Effector CD8-positive, alpha-beta T cell (primary cell): ENCODE data around the gene TTC39C.
"Not testable (repeated sequence)": the region's sequence is repeated elsewhere in the genome, so short reads cannot be mapped to it uniquely, and the experiment has no call there.

ENCODE experiments used
- DNase-seq: peaks from one replicate; lab custom pipeline; 2025; lab: John Stamatoyannopoulos, UW

Gene TTC39C

GRCh38 chr18:24018299-24018886, 3.8 kb downstream of the TTC39C start:
- DNase-seq = no peak

GRCh38 chr18:24019641-24020331, 5.2 kb downstream of the TTC39C start:
- no peak for DNase-seq

DNA sequence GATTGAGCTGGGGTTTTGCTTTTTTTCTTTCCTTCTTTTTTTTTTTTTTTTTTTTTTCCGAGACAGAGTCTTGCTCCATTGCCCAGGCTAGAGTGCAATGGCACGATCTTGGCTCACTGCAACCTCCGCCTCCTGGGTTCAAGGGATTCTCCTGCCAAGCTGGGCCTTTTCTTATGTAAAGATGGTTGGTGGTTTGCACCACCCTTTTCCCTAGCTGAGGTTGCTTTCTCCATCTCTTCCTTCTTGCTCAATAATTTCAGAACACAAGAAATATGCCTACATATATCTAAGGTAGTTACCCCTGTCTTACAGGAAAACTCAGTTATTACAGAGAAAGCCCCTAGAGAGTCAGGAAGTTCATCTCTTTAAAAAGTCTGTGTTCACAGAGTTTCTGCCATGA, 7.0 kb downstream of the TTC39C start:
- no peak for DNase-seq

DNA sequence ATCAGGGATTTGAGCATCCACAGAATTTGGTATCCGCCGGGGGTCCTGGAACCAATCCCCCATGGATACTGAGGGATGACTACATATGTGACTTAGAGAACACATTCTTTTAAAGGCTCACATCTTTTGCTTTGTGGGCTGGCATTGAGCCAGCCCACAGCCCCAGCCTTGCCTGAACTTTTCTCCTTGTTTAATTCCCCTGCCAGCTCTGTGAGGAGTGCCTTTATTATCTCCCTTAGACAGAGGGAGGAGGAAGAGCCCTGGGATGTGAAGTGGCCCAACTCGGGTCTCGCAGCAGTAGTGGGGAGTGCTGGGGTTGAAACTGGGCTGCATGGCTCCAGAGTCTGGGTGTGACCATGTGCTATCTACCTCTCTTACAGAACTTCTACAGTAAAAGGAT, 7.6 kb downstream of the TTC39C start:
- DNase-seq = no peak

DNA sequence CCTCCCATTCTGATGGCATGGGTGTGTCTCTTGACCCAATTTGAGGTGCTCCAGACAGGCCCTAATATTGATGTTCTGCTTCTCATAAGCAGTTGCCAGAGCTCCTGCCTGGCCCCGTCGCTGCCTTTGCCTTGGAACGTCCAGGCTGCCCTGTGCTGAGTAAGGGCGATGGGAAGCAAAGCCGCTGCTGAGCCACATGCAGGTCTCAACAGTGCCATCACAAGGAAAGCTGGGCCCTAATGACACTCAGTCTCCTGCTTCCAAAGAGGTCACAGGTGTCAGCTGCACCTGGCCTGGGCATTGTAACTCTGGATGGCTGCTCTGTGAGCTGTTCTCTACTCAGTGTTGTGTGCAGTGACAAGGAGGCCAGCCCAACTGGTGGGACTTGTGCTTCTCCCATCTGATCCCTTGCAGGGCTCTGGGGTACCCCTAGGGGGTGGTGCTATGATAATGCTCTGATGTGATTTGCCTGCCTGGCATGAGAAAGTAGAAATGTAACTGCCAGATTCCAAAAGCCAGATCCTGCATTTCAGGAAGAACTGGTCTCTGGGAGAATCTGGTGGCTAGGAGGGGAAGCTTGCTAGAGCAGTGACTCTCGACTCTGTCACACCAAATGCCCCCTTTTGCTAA, 8.7 kb downstream of the TTC39C start:
- DNase-seq = no peak

- no peak for DNase-seq
These were observed 9.9 kb downstream of the TTC39C start for GRCh38 chr18:24024425-24024824.

DNA sequence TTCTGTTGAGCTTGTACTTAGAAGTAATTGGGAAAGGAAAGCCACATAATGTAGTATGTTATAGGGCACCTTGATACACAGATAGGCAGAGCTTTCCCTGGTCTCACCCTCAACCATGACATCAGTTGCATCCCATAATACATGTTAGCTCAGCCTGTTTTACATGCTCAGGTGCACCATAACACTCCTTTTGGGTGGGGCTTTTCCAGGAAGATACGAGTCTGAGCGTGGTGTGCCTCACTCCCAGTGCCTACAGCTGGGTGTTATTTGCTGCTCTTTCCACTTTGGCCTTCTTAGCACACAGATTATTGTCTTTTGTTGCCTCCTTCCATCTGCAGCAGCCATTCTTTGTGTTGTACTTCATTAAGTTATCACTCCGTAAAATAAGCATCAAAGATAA, 11.9 kb downstream of the TTC39C start:
- DNase-seq = no peak

- no peak for DNase-seq
These were observed 12.7 kb downstream of the TTC39C start for GRCh38 chr18:24027156-24027827.

DNA sequence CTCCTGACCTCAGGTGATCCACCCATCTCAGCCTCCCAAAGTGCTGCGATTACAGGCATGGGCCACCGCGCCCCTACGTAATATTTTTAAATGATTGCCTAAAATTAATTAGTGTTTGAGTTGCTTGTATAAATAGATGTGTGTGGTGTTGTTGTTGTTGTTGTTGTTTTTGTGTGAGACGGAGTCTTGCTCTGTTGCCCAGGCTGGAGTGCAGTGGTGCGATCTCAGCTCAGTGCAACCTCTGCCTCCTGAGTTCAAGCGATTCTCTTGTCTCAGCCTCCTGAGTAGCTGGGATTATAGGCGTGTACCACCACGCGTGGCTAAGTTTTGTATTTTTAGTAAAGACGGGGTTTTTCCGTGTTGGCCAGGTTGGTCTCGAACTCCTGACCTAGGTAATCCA, 14.4 kb downstream of the TTC39C start:
- not testable (repeated sequence) for DNase-seq

- no peak for DNase-seq
These were observed 16.8 kb downstream of the TTC39C start for GRCh38 chr18:24031318-24031717.

GRCh38 chr18:24031916-24032315, 17.4 kb downstream of the TTC39C start:
- no peak for DNase-seq

DNA sequence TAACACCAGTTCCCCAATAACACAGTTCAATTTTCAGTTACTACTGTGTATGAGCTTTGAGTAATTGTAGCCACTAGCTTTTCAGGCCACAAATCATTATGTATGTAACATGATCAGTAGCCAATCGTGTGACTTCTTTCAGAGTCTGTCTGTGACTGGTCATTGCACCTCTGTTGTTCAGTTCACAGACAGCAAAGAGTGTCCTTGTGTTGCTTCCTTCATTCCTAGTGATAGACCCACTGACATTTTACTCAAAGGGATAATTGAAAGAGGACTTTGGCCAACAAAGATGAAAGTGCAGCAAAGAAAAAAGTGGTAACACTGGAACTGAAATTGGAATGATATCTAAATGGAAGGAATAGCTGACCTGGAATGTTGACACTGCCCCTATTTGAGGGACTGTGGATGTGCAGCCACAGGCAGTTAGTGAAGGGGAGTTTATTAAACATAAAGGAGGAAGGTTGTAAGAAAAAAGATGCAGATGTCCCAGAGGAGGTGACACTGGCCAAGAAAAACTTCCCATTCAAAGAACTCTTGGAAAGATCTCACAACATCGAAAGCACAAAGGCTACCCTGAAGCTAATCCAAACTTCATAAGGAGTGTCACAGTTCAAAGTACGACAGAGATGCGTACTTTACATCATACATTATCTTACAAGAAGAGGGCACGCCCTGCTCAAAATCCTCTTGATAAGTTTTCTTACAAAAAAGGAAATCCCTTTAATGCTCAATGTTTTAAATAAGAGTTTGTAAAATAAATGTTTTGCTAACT, 19.3 kb downstream of the TTC39C start:
- no peak for DNase-seq

DNA sequence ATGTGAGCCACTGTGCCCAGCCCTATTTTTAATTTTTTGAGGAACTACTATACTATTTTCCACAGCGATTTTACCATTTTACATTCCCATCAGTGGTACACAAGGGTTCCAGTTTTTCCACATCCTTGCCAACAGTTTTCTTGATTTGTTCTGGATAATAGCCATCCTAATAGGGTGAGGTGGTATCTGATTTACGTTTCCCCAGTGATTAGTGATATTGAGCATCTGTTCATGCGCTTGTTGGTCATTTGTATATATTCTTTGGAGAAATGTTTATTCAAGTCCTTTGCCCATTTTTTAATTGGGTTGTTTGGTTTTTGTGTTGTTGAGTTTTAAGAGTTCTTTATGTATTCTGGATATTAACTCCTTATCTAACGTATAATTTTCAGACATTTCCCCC, 20.8 kb downstream of the TTC39C start:
- no peak for DNase-seq

DNA sequence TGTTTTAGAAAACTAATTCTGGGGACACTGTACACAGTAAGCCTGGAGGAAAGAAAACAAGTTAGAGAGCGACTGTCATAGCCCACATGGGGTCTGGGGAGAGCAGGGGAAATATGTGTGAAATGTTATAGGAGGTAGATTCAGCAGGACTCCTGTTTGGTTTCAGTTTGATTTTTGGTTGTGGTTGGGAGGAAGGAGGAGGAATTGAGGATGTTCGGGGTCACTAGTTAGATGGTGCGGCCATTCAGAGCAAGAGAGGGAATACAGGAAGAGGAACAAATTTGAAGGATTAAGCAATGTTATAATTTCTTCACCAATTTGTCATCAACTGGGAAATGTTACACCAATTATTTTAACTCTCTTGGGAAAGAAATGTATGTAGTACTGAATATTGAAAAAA, 25.1 kb downstream of the TTC39C start:
- no peak for DNase-seq

DNA sequence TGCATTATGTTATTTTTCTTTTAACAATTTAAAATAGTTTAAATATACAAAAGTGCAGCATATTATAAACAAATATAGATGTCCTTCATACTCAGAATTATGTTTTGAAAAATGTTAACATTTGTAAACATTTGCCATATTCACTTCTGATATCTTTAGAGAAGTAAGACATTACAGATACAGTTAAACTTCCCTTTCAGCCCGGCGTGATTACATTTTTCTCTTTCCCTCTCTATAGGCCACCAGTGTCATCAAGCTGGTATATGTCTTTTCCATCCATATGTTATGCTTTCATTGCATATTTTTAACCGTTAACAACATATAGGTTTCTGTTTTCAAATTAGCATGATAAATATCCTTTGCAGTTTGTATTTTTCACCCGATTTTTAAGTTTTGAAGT, 27.1 kb downstream of the TTC39C start:
- no peak for DNase-seq

- no peak for DNase-seq
These were observed 28.8 kb downstream of the TTC39C start for GRCh38 chr18:24043403-24043802.

GRCh38 chr18:24048261-24048660, 33.7 kb downstream of the TTC39C start:
- DNase-seq = no peak

DNA sequence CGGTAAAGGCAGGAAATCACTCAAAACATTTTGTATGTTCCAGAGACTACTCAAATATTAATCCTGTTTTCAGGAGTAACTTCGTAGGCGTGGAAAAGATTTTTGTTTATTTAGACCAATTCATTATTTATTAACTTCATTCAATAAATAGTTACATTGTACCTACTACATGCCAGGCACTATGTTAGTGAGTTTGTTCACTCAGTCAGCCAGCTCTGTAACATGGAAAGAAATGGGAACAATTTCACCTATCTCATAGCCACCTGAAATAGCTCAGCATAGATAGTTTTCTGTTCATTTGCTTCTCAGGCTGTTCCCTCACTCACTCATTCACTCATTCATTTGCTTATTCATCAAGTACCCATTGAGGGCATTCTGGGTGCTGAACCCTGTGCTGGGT, 34.6 kb downstream of the TTC39C start:
- DNase-seq = no peak

DNA sequence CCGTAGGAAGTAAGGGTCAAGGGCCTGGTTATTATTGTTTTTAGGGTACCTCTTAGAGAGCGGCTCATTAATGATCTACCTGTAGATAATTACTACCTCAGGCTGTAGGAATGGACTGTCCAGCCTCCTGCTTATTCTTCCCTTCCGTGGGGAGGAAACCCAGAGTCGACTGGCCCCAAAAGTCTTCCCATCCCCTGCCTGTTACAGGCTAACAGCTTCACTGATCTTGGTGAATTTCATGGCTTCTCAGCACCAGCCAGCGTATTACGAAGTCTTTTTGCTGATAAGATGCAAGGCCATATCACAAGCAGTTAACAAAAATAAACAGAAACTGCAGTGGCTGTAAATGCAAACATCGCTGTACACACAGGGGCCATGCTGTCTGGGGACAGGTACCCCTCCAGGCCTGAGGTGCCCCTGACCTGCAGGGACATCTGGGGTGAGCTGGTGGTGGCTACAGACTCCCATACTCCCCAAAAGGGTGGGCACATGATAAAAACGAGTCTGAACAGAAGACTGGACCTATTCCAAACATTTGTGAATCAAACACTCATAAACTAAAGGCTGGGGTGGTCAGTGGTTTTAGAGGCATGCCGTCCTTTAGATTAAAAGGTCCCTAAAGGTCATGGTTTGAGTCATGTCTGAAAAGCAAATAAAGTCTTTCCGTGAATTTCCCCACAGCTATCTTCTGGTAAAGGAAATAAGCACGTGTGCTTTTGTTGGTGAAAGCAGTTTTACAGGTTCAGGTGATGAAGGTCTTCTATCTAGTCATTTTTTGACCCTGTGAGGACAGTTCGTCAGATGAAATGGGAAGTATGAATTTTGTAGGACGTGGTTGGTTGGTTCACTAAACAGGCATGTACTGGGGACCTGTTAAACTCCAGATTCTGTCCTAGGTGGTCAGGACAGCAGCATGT, 36.7 kb downstream of the TTC39C start:
- DNase-seq = no peak

GRCh38 chr18:24052053-24052452, 37.5 kb downstream of the TTC39C start:
- DNase-seq = no peak

DNA sequence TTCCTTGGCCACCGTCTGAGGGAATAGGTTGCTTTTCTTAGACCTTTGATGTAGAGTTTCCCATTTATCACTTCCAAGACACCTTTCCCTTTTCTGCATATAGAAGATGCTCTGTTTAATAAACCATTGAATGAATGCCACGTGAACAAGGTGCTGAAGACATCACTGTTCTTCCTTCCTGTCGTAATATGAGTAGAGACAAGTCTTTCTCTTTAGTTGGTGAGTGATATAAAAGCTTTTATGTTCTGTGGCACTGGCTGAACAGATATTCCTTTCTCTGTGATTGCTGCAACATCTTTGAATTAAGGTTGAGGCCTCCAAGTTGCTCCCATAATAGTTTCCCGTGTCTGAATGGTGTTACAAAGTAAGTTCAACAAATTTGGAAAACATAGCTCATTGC, 38.7 kb downstream of the TTC39C start:
- DNase-seq = no peak
